ENCODE data around the gene ILF2.

DNA sequence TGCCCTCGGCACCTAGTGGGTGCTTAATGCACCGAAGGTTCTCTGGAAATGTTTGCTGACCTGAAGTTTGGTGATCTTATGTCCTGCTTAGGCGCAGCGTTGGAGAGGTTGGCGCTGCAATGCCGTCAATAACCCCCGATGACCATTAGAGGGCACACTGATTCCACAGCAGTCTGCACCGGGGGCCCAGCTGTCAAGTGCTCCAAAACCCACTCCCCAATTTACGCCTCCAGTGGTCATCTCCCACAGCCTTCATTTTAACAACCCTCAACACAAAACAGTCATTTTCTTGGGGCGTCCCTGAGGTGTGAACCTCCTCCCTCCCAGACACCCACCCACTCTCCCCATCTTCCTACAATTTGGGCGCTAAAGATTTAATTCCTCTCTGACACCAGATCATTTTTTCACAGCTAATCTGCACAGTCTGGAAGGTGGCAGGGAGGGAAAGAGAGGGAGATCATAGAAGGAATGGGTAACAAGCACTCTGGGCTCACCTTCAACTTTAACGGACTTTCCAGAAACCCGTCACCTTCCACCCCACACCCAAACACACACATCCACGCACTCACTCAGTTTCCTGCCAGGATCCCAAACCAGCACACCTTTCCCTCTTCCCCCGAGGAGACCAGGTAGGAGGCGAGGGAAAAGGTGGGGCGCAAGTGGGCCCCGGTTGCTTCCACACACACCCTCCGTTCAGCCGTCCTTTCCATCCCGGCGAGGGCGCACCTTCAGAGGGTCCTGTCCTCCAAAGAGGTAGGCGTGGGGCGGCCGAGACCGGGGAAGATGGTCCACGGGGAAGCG, 7.1 kb upstream of the ILF2 start:
- TF ChIP-seq, protein P1, sequence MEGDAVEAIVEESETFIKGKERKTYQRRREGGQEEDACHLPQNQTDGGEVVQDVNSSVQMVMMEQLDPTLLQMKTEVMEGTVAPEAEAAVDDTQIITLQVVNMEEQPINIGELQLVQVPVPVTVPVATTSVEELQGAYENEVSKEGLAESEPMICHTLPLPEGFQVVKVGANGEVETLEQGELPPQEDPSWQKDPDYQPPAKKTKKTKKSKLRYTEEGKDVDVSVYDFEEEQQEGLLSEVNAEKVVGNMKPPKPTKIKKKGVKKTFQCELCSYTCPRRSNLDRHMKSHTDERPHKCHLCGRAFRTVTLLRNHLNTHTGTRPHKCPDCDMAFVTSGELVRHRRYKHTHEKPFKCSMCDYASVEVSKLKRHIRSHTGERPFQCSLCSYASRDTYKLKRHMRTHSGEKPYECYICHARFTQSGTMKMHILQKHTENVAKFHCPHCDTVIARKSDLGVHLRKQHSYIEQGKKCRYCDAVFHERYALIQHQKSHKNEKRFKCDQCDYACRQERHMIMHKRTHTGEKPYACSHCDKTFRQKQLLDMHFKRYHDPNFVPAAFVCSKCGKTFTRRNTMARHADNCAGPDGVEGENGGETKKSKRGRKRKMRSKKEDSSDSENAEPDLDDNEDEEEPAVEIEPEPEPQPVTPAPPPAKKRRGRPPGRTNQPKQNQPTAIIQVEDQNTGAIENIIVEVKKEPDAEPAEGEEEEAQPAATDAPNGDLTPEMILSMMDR (IDR thresholded peaks at IDR 0.05), result peak; percentile 85 to 93 (median 89)
- TF ChIP-seq POLR2AphosphoS5 (IDR thresholded peaks at IDR 0.05) (no peak), EP300 (IDR thresholded peaks at IDR 0.05) (no peak), POLR2A (IDR thresholded peaks at IDR 0.05; ENCODE audit: low read depth) (no peak)

All from esophagus muscularis mucosa (tissue), 4 donors.